Central memory CD8-positive, alpha-beta T cell (primary cell): ENCODE measurements around the gene WDR1.

Source experiments
- ATAC-seq: fragments of 150-1000 bp; cut with Tn5 transposase; replicated peaks from 2 replicates; pipeline ENCODE4 v1.10.0; 2022; ENCODE audit warnings: mild to moderate bottlenecking, moderate FRiP score, moderate number of reproducible peaks; ENCODE audit not compliant: poor library complexity, severe bottlenecking; ENCODE audit errors: extremely low read depth
- DNase-seq, 2 donors: peaks; one replicate each; pipeline ENCODE4 v3.0.0; 2021; ENCODE audit warnings: low spot score in 2 of 2
- H3K27ac Mint-ChIP-seq: one replicate; pipeline ENCODE4 v1.8.0; 2022; ENCODE audit warnings: low read depth, mild to moderate bottlenecking, moderate library complexity, mixed read lengths
- H3K27me3 Mint-ChIP-seq: one replicate; pipeline ENCODE4 v1.8.0; 2022; ENCODE audit warnings: mixed read lengths
- H3K36me3 Mint-ChIP-seq: one replicate; pipeline ENCODE4 v1.8.0; 2022; ENCODE audit warnings: mild to moderate bottlenecking, moderate library complexity, mixed read lengths; ENCODE audit not compliant: insufficient read depth
- H3K4me1 Mint-ChIP-seq: one replicate; pipeline ENCODE4 v1.8.0; 2022; ENCODE audit warnings: mixed read lengths
- H3K4me3 Mint-ChIP-seq: one replicate; pipeline ENCODE4 v1.8.0; 2022; ENCODE audit warnings: mild to moderate bottlenecking, moderate library complexity, mixed read lengths
- H3K9me3 Mint-ChIP-seq: one replicate; pipeline ENCODE4 v1.8.0; 2022; ENCODE audit warnings: mixed read lengths

Gene WDR1

DNA sequence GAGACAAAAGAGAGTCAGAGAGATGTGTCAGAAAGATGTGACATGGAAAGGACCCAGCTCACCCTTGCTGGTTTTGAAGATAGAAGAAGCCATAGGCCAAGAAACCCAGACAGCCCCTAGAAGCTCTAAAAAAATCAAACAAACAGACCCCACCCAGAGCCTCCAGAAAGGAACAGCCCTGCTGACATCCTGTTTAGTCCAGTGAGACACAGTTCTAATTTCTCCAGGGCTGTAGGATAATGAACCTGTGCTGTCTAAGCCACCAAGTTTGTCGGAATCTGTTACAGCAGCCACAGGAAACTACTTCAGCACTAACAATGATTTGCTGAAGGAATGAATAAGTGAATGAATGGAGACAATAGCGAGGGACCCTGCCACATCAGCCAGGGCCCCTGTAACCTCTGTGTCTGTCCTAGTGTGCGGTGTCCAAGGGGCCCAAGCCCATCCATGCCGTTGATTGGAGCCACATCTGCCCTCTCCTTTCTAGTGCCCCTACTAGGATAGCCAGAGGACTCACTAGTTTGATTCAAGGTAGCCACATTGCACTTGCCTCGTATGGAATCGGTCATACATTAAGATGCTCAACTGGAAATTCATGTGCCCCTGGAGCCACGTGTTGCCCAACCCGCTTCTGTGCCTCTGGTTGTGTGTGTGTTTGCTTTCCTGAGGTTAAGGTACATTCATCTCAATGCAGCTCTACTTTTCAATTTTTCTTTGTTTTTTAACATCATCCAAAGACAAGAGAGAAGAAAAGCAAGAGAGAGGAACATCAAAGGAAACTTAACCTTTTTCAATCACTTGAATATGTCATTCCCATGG, 62.8 kb downstream of the WDR1 start:
- DNase-seq: no peak
- Mint-ChIP-seq H3K36me3 (peaks cover 3% of the 10 kb centered on the region), H3K4me1 (peaks cover 5% of the 10 kb centered on the region), H3K9me3 (no peaks in the 10 kb centered on the region), H3K27me3 (no peaks in the 10 kb centered on the region), H3K27ac (no peak overlapping the region), H3K4me3 (no peak overlapping the region)
- ATAC-seq: no peak

DNA sequence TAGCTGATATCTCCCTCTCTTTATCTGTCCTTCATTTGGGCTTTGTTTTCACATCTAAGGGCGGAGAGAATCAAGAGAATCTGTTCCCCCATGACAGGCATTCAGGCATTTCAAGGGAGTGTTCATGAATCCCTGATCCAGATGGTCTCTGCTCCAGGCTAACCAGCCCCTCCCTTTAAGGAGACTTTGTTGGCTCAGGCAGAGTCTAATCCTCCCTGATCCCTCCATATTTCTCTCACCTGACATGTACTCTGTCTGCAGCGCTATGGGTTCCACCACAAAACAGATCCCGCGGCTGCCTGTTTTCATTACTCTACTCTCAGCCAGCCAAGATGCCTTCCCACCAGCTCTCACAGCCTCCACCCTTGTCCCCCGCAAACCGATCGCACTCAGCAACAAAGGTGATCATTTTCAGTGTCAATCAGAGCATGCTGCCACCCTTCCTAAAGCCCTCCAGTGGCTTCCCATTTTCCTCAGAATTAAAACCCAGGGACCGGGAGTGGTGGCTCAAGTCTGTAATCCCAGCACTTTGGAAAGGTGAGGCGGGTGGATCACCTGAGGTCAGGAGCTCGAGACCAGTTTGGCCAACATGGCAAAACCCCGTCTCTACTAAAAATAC, 65.0 kb downstream of the WDR1 start:
- Mint-ChIP-seq H3K36me3 (peaks cover 2% of the 10 kb centered on the region), H3K4me3 (no peak overlapping the region), H3K4me1 (peaks cover 16% of the 10 kb centered on the region), H3K27me3 (no peaks in the 10 kb centered on the region), H3K27ac (no peak overlapping the region), H3K9me3 (no peaks in the 10 kb centered on the region)
- no peak for DNase-seq
- no peak for ATAC-seq

DNA sequence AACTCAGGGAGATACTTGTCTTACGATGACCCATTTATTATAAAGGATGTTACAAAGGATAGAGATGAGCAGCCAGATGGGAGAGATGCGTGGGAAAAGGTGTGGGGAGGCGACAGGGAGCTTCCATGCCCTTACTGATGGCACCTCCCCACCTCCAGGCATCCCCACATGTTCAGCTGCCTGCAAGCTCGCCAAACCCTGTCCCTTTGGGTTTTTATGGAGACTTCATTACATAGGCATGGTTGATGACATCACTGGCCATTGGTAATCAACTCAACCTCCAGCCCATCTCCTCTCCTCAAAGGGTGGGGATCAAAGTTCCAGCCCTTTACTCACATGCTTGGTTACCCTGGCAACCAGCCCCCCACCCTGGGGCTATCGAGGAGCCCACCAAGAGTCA, 65.9 kb downstream of the WDR1 start:
- H3K27ac Mint-ChIP-seq: no peak overlapping the region
- DNase-seq: no peak
- H3K27me3 Mint-ChIP-seq: no peaks in the 10 kb centered on the region
- no peaks in the 10 kb centered on the region for H3K36me3 Mint-ChIP-seq
- H3K4me1 Mint-ChIP-seq: peaks cover 16% of the 10 kb centered on the region
- no peaks in the 10 kb centered on the region for H3K9me3 Mint-ChIP-seq
- no peak overlapping the region for H3K4me3 Mint-ChIP-seq
- no peak for ATAC-seq

DNA sequence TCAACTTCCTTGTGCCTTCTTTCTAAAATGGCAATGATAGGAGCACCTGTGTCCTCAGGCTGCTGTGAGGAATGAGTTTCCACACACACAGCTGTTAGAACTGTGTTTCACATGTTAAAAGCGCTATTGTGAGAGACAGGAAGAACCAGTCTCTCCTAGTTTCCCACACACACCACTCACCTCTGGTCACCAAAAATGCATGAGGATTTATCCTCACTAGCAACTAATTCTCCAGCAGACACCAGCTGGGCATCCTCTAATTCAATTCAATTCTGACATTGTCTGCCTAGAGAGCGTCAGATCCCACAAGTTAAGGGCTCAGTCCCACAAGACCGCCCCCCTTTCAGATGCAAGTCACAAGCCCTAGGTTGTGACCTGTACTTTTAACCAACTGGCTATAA, 66.3 kb downstream of the WDR1 start:
- ATAC-seq: no peak
- H3K9me3 Mint-ChIP-seq: no peaks in the 10 kb centered on the region

DNA sequence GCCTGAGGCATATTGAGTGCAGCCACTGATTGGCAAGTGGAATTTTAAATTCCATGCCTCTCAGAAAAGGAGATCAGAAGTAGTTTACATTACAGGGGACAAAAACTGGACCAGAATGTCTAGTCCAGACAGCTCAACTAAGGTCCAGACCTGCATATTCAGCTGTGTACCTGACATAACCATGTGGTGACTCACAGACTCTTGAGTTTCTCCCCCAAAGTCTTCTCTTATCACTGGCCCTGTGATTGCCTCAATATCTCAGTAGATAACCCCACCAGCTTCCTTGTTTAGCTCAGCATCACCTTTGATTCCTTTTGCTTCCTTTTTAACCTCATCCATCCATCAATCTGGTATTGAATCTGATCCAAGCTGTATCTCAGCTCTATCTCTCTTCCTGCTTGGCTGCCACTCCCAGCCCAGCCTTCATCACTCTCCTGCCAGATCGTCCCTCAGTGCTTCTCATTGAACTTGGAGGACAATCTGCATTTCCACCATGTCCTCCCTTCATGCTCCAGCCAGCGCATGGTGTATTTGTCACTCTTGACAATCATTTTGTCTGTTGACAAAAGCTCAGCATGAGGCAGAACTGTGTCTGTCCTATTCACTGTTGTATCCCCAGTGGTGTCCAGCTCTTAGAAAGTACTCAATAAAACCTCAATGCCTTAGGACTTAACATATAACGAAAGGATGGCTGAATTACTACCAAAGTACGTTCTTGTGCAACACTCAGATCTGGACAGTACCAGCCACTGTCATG, 67.5 kb downstream of the WDR1 start:
- H3K27ac Mint-ChIP-seq: no peak overlapping the region
- H3K4me1 Mint-ChIP-seq: peaks cover 16% of the 10 kb centered on the region
- ATAC-seq: no peak
- no peaks in the 10 kb centered on the region for H3K27me3 Mint-ChIP-seq
- H3K4me3 Mint-ChIP-seq: no peak overlapping the region
- H3K36me3 Mint-ChIP-seq: no peaks in the 10 kb centered on the region
- no peak for DNase-seq
- H3K9me3 Mint-ChIP-seq: peaks cover 6% of the 10 kb centered on the region

More for the DNA sequence above, 66.3 kb downstream of the WDR1 start:
- Mint-ChIP-seq H3K27me3 (no peaks in the 10 kb centered on the region), H3K27ac (no peak overlapping the region), H3K4me1 (peaks cover 16% of the 10 kb centered on the region), H3K36me3 (no peaks in the 10 kb centered on the region), H3K4me3 (no peak overlapping the region)
- DNase-seq: no peak

DNA sequence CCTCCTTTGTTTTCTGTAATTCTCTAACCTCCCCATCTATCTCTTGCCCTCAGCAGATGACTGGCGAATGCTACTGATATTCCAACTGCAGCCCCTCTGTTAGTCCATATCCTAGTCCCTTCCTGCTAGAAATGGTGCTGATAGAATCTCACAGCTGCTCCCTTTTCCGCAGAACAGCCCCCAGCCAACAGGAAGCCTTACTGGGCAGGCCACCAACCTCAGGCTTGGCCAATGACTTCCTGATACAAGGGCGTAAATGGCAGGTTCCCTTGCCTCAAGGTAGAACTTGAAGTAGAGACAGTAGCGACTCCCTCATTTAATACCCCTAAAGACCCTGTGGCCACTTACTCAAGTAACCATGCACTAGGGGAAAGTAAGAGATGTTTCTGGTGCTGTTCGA, 68.6 kb downstream of the WDR1 start:
- Mint-ChIP-seq H3K4me3 (no peak overlapping the region), H3K27me3 (no peaks in the 10 kb centered on the region)

DNA sequence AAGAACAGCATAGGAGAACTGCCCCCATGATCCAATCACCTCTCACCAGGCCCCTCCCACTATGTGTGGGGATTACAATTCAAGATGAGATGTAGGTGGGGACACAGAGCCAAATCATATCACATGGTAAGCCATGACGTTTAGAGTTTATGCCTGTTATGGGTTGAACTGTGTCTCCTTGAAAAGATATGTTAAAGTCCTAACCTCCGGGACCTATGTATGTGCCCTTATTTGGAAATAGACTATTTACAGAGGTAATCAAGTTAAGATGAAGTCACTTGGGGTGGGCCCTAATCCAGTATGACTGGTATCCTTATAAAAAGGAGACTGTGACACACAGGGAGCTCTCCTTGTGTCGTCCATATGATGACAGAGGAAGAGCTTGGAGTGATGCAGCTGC, 70.1 kb downstream of the WDR1 start:
- H3K9me3 Mint-ChIP-seq: peaks cover 15% of the 10 kb centered on the region
- no peaks in the 10 kb centered on the region for H3K36me3 Mint-ChIP-seq
- ATAC-seq: no peak
- H3K4me3 Mint-ChIP-seq: no peak overlapping the region
- H3K27me3 Mint-ChIP-seq: no peaks in the 10 kb centered on the region
- peaks cover 11% of the 10 kb centered on the region for H3K4me1 Mint-ChIP-seq
- no peak overlapping the region for H3K27ac Mint-ChIP-seq
- no peak for DNase-seq

More for the DNA sequence above, 68.6 kb downstream of the WDR1 start:
- Mint-ChIP-seq H3K4me1 (peaks cover 16% of the 10 kb centered on the region), H3K27ac (no peak overlapping the region), H3K9me3 (peaks cover 7% of the 10 kb centered on the region), H3K36me3 (no peaks in the 10 kb centered on the region)
- no peak for ATAC-seq
- DNase-seq: no peak

DNA sequence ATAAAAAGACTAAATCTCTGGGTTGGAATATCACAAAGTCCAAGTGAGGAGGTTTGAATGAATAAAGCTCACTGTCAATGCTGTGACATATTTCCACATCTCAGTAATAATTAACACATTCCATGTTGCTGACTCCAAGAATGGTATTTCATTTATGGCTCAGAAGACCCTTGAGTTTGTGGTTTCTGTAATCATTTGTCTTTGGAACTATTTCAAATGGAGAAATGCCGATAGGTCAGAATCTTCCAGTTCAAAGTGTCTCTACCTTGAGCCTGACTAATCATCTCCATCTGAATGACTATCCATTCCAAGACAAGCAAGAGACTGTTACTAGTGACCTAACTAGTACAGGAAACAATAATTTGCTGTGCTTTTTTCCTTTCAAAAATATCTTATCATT, 71.1 kb downstream of the WDR1 start:
- Mint-ChIP-seq H3K36me3 (no peaks in the 10 kb centered on the region), H3K4me3 (no peak overlapping the region), H3K9me3 (peaks cover 15% of the 10 kb centered on the region), H3K27me3 (no peaks in the 10 kb centered on the region), H3K27ac (no peak overlapping the region), H3K4me1 (peaks cover 11% of the 10 kb centered on the region)
- DNase-seq: no peak
- ATAC-seq: no peak

DNA sequence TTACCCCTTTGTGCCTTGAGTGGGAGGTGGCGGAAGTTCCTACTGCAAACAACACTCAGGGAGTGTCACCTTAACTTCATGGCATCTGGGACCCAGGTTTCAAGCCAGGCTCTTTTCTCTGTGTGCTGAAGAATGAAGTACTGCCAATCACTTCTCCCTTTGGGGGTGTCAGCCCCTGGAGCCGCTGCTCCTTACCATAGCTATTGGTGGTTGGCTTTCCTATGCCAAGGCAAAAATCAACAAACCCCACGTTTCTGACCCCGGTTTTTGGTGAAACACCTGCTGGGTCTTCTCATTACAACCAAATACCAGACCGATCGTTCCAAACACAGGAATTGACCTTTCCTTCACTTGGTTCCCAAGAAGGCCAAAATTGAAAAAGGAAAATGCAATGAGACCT, 75.6 kb downstream of the WDR1 start:
- H3K4me1 Mint-ChIP-seq: no peaks in the 10 kb centered on the region
- no peaks in the 10 kb centered on the region for H3K36me3 Mint-ChIP-seq
- H3K27ac Mint-ChIP-seq: no peak overlapping the region
- H3K4me3 Mint-ChIP-seq: no peak overlapping the region
- no peak for ATAC-seq
- peaks cover 15% of the 10 kb centered on the region for H3K9me3 Mint-ChIP-seq
- H3K27me3 Mint-ChIP-seq: no peaks in the 10 kb centered on the region
- no peak for DNase-seq

DNA sequence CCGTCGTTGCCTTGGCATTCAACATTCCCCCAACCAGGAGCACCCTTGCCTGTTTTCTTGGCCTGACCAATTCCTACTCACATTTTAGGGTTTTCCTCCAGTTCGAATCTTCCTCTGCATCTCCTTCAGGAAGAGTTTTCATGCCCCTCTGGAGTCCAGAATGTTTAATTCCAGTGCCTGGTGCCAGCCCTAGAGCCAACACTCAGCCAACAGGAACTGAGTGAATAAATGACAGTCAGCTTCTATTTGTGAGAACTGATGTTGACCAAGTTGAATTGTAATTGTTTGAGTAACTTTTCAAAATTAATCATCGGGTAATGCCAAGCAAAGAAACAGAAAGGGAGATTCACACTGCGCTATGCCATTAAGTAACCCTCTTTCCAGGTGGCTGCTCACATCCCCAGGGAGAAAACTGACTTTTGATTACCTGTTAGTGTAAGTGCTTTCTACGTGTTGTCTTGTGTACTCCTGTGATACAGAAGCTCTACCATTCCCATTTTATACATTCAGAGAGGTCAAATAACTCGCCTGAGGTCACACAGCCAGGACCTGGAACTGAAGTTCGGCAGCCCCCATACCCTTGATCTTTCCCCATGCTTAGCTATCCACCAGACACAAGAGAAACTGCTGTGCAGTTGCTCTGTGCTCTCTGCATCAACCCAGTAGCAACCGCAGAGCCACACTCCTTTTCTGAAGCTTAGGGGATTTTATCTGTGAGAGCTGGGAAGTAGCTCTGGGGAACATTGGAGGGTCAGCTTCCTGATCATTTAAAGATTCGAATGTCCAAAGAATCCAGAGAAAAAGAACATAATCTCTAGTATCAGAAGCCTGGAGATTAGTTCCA, 76.3 kb downstream of the WDR1 start:
- Mint-ChIP-seq H3K9me3 (peaks cover 15% of the 10 kb centered on the region), H3K4me1 (no peaks in the 10 kb centered on the region), H3K36me3 (no peaks in the 10 kb centered on the region), H3K27ac (no peak overlapping the region), H3K4me3 (no peak overlapping the region), H3K27me3 (no peaks in the 10 kb centered on the region)
- no peak for ATAC-seq
- DNase-seq: no peak

DNA sequence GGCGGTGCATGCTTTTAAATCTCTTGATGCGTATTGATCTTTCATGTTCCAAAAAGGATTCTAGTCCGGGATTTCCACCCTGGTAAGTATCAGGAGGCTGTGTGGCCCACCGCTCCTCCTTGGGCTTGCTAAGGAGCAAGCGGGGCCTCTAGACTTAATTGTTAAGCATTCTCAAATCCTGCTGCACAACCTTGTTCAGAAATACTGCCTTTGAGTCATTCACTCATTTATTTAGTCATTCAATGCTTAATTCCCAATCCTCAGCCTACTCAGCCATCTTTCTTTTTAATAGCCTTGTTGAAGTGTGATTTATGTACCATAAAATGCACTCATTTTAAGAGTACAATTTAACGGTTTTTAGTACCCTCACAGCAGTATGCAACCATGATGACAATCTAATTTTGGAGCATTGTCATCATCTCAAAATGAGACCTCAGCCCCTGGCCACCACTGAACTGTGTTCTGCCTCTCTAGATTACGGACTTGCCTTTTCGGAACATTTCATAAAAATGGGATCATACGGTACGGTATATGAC, 79.7 kb downstream of the WDR1 start:
- ATAC-seq (no peak), DNase-seq (no peak)
- no peak overlapping the region for H3K27ac Mint-ChIP-seq

DNA sequence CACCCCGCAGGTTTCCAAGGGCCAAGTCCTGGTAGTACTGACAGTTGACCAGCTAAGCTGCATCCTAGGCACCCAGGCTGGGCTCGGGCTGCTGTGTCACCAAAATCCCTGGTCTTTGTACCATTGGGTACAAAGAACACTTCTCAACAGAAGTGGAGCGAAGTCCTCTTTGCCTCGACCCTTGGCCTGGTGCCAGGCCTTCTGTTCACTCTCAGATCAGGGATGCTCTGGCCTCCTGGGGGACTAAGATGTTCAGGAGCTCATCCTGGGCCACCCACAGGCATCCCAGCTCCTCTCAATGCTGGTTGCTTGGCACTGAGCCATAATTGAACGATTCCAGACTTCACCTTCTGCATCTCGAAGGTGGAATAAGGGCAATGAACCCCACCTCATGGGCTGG, 81.5 kb downstream of the WDR1 start:
- no peak for ATAC-seq
- H3K4me3 Mint-ChIP-seq: no peak overlapping the region

More for the DNA sequence above, 79.7 kb downstream of the WDR1 start:
- Mint-ChIP-seq H3K36me3 (no peaks in the 10 kb centered on the region), H3K9me3 (no peaks in the 10 kb centered on the region), H3K4me1 (peaks cover 7% of the 10 kb centered on the region), H3K27me3 (peaks cover 14% of the 10 kb centered on the region), H3K4me3 (no peak overlapping the region)

More for the DNA sequence above, 81.5 kb downstream of the WDR1 start:
- no peak for DNase-seq
- H3K4me1 Mint-ChIP-seq: peaks cover 7% of the 10 kb centered on the region
- H3K27me3 Mint-ChIP-seq: peaks cover 14% of the 10 kb centered on the region
- no peak overlapping the region for H3K27ac Mint-ChIP-seq
- H3K36me3 Mint-ChIP-seq: no peaks in the 10 kb centered on the region
- no peaks in the 10 kb centered on the region for H3K9me3 Mint-ChIP-seq
